Uterus (tissue), 2 donors: ENCODE results near the gene CSHL1.
"Not testable (repeated sequence)": the region's sequence is repeated elsewhere in the genome, so short reads cannot be mapped to it uniquely, and the experiment has no call there.

Experiments
- CTCF ChIP-seq, 4 experiments: fragments of 200-600 bp in 2 of 4; fragments of 450-650 bp in 2 of 4; sonication (generic) in 2 of 4; IDR thresholded peaks; one replicate each; pipeline ENCODE4 v1.5.1; 2016 to 2019; ENCODE audit warnings: antibody characterized with exemption in 4 of 4, mild to moderate bottlenecking in 2 of 4, moderate library complexity in 1 of 4
- POLR2A ChIP-seq, 2 donors: fragments of 450-650 bp; IDR thresholded peaks; one replicate each; pipeline ENCODE4 v1.6.1; 2016; ENCODE audit warnings: antibody characterized with exemption in 2 of 2, mild to moderate bottlenecking in 1 of 2, moderate library complexity in 1 of 2

GRCh38 chr17:63878413-63878812 is 32.6 kb downstream of the CSHL1 start:
- TF ChIP-seq POLR2A, CTCF (IDR thresholded peaks at IDR 0.05): not testable (repeated sequence)
